Activated CD4-positive, alpha-beta T cell treated with anti-CD3 and anti-CD28 coated beads for 1 hour (primary cell): ENCODE results near the gene WDHD1.
"Not testable (repeated sequence)": the region's sequence is repeated elsewhere in the genome, so short reads cannot be mapped to it uniquely, and the experiment has no call there.

Source experiments
- DNase-seq: peaks from one replicate; pipeline ENCODE4 v3.0.0-alpha.2; 2020

WDHD1 gene

GRCh38 chr14:54902521-54903420 lies 124.1 kb downstream of the WDHD1 start, which contains the start of gene GCH1:
Gene GCH1 (minus strand): TSS chr14:54902826. CDS start chr14:54902663, 163 bp downstream.
- peak; percentile 70 for DNase-seq

- DNase-seq: peak; percentile 68
Measured at GRCh38 chr14:54902143-54902520, 124.8 kb downstream of the WDHD1 start.

- DNase-seq: no peak
Measured at GRCh38 chr14:54901380-54902142, 125.3 kb downstream of the WDHD1 start.

GRCh38 chr14:54899573-54899972 lies 127.3 kb downstream of the WDHD1 start:
- DNase-seq: no peak

GRCh38 chr14:54897809-54898555 lies 128.9 kb downstream of the WDHD1 start:
- DNase-seq: not testable (repeated sequence)

GRCh38 chr14:54895683-54896082 lies 131.2 kb downstream of the WDHD1 start:
- DNase-seq: no peak

- no peak for DNase-seq
Measured at GRCh38 chr14:54894995-54895394, 131.9 kb downstream of the WDHD1 start.

GRCh38 chr14:54893151-54893760 lies 133.6 kb downstream of the WDHD1 start:
- no peak for DNase-seq

GRCh38 chr14:54891471-54892245 lies 135.2 kb downstream of the WDHD1 start:
- DNase-seq: no peak

- DNase-seq: no peak
Measured at GRCh38 chr14:54890788-54891187, 136.1 kb downstream of the WDHD1 start.

GRCh38 chr14:54889919-54890318 lies 137.0 kb downstream of the WDHD1 start:
- no peak for DNase-seq
